Measurements from ENCODE around the gene RHOXF2. TPM values are rescaled to one million over a fixed set of nuclear protein-coding genes. Genes with fewer than 3 reads are reported as not detected.

The RHOXF2 gene
- polyA plus RNA-seq, 1 donor (not counting 4 experiments of a cell fraction or from before 2014, with no cell fraction given): not detected

- DNase-seq (ENCODE audit: low read depth, low spot score) (no peak), FAIRE-seq (no peak)
- no peak overlapping the region for H2AFZ ChIP-seq (ENCODE audit: control insufficient read depth, low read length)
Observed at GRCh38 chrX:120111611-120112010, 46.8 kb upstream of the RHOXF2 start.

GRCh38 chrX:120115438-120115963, 42.9 kb upstream of the RHOXF2 start, which contains the start of gene RHOXF1:
TSS of gene RHOXF1 (minus strand) at chrX:120115913. CDS start at chrX:120115862, 51 bp downstream.
- DNase-seq (ENCODE audit: low read depth, low spot score) (no peak), FAIRE-seq (no peak)
- Histone ChIP-seq H2AFZ (ENCODE audit: control insufficient read depth, low read length) (no peak within 1 kb of the TSS), H4K20me1 (ENCODE audit: control insufficient read depth, extremely low read depth, insufficient read depth, low read length) (no peaks in the 10 kb centered on the region), H3K9me1 (ENCODE audit: control insufficient read depth, extremely low read depth, insufficient read depth, low read length) (no peaks in the 10 kb centered on the region), H3K27me3 (ENCODE audit: control insufficient read depth, extremely low read depth, insufficient read depth, low read length) (no peaks in the 10 kb centered on the region), H3K9me3 (ENCODE audit: control insufficient read depth, low read depth, low read length) (no peaks in the 10 kb centered on the region), H3K4me3 (ENCODE audit: control insufficient read depth in 2 of 3, extremely low read depth in 1 of 3, insufficient read depth in 2 of 3, low read depth in 1 of 3, low read length in 3 of 3) (no peak within 1 kb of the TSS), H3K4me2 (ENCODE audit: control insufficient read depth, extremely low read depth, insufficient read depth, low read depth, low read length) (no peak within 1 kb of the TSS), H3K27ac (ENCODE audit: control insufficient read depth, insufficient read depth, low read length) (no peak within 1 kb of the TSS), H3K36me3 (ENCODE audit: control insufficient read depth in 2 of 2, extremely low read depth in 1 of 2, insufficient read depth in 2 of 2, low read length in 2 of 2) (no peaks in the 10 kb centered on the region), H3K9ac (ENCODE audit: control insufficient read depth, extremely low read depth, insufficient read depth, low read length) (no peak within 1 kb of the TSS), H3K79me2 (ENCODE audit: control insufficient read depth, insufficient read depth, low read length) (no peaks in the 10 kb centered on the region), H3K4me1 (ENCODE audit: control insufficient read depth, extremely low read depth, insufficient read depth, low read length) (no peaks in the 10 kb centered on the region)
- dilution Hi-C loops (cut with MboI; ENCODE audit: extremely low pct_ligation_motif_present, low sequenced_read_pairs): no loop called here
- TF ChIP-seq CTCF (optimal IDR thresholded peaks at IDR 0.05 in 1 of 3, IDR thresholded peaks at IDR 0.05 in 1 of 3, conservative IDR thresholded peaks at IDR 0.05 in 1 of 3; ENCODE audit: extremely low read depth in 1 of 3, insufficient read depth in 2 of 3, low read length in 3 of 3) (no peak), EZH2 (IDR thresholded peaks at IDR 0.05; ENCODE audit: low read length) (no peak)

More at GRCh38 chrX:120111611-120112010, 46.8 kb upstream of the RHOXF2 start:
- Histone ChIP-seq H3K9me1 (ENCODE audit: control insufficient read depth, extremely low read depth, insufficient read depth, low read length) (no peaks in the 10 kb centered on the region), H4K20me1 (ENCODE audit: control insufficient read depth, extremely low read depth, insufficient read depth, low read length) (no peaks in the 10 kb centered on the region), H3K36me3 (ENCODE audit: control insufficient read depth in 2 of 2, extremely low read depth in 1 of 2, insufficient read depth in 2 of 2, low read length in 2 of 2) (no peaks in the 10 kb centered on the region), H3K79me2 (ENCODE audit: control insufficient read depth, insufficient read depth, low read length) (no peaks in the 10 kb centered on the region), H3K9ac (ENCODE audit: control insufficient read depth, extremely low read depth, insufficient read depth, low read length) (no peak overlapping the region), H3K27ac (ENCODE audit: control insufficient read depth, insufficient read depth, low read length) (no peak overlapping the region), H3K4me3 (ENCODE audit: control insufficient read depth in 2 of 3, extremely low read depth in 1 of 3, insufficient read depth in 2 of 3, low read depth in 1 of 3, low read length in 3 of 3) (no peak overlapping the region), H3K4me1 (ENCODE audit: control insufficient read depth, extremely low read depth, insufficient read depth, low read length) (no peaks in the 10 kb centered on the region), H3K27me3 (ENCODE audit: control insufficient read depth, extremely low read depth, insufficient read depth, low read length) (no peaks in the 10 kb centered on the region), H3K4me2 (ENCODE audit: control insufficient read depth, extremely low read depth, insufficient read depth, low read depth, low read length) (no peak overlapping the region), H3K9me3 (ENCODE audit: control insufficient read depth, low read depth, low read length) (no peaks in the 10 kb centered on the region)
- TF ChIP-seq CTCF (optimal IDR thresholded peaks at IDR 0.05 in 1 of 3, IDR thresholded peaks at IDR 0.05 in 1 of 3, conservative IDR thresholded peaks at IDR 0.05 in 1 of 3; ENCODE audit: extremely low read depth in 1 of 3, insufficient read depth in 2 of 3, low read length in 3 of 3): no peak
- TF ChIP-seq EZH2 (IDR thresholded peaks at IDR 0.05; ENCODE audit: low read length): no peak
- dilution Hi-C loops (cut with MboI; ENCODE audit: extremely low pct_ligation_motif_present, low sequenced_read_pairs): no loop called here
